Upper lobe of left lung (tissue), 6 donors: ENCODE measurements around the gene MRPS15. TPM values are rescaled to one million over a fixed set of nuclear protein-coding genes. Genes with fewer than 3 reads are reported as not detected.

Experiments used
- ATAC-seq, 2 donors: fragments of 200-7000 bp; cut with Tn5 transposase; one replicate each; pipeline ENCODE4 v1.9.1; 2022; ENCODE audit warnings: mild to moderate bottlenecking in 2 of 2, moderate library complexity in 2 of 2; ENCODE audit not compliant: low FRiP score in 2 of 2
- DNase-seq, 2 donors: peaks; one replicate each; pipeline ENCODE4 v3.0.0-alpha.2; 2019 to 2020
- H3K27ac ChIP-seq, 4 donors: fragments of 200-600 bp; sonication (generic); one replicate each; pipeline ENCODE4 v1.5.1; 2016 to 2019
- H3K27me3 ChIP-seq, 4 donors: fragments of 200-600 bp; sonication (generic); one replicate each; pipeline ENCODE4 v1.5.1; 2017 to 2019
- H3K36me3 ChIP-seq, 4 donors: fragments of 200-600 bp; sonication (generic); one replicate each; pipeline ENCODE4 v1.5.1; 2016 to 2019
- H3K4me1 ChIP-seq, 4 donors: fragments of 200-600 bp; sonication (generic); one replicate each; pipeline ENCODE4 v1.5.1; 2018 to 2019
- H3K4me3 ChIP-seq, 4 donors: fragments of 200-600 bp; sonication (generic); one replicate each; pipeline ENCODE4 v1.5.1; 2017 to 2019; ENCODE audit warnings: mild to moderate bottlenecking in 2 of 4, moderate library complexity in 1 of 4
- H3K9me3 ChIP-seq, 4 donors: fragments of 200-600 bp; sonication (generic); one replicate each; pipeline ENCODE4 v1.5.1; 2018 to 2019
- EP300 ChIP-seq, 4 donors: sonication (generic); formaldehyde crosslinking; IDR thresholded peaks; one replicate each; pipeline ENCODE4 v1.5.1; 2017; ENCODE audit warnings: antibody characterized with exemption in 4 of 4, control low read depth in 2 of 4
- POLR2A ChIP-seq, 4 donors: fragments of 450-650 bp; IDR thresholded peaks; one replicate each; pipeline ENCODE4 v1.5.1; 2016 to 2017; ENCODE audit warnings: antibody characterized with exemption in 4 of 4, mild to moderate bottlenecking in 2 of 4
- POLR2AphosphoS5 ChIP-seq, 2 donors: sonication (generic); formaldehyde crosslinking; IDR thresholded peaks; one replicate each; pipeline ENCODE4 v1.5.1; 2017; ENCODE audit warnings: antibody characterized with exemption in 2 of 2
- WGBS, 2 donors: methylation state at CpG; one replicate each; pipeline ENCODE4 v1.1.5; 2017 to 2018; 5-methylcytosine and 5-hydroxymethylcytosine counted together
- total RNA-seq, 6 donors: library from RNA; depleted of rRNA in 4 of 6; stranded (reverse); fragments of >200 nt in 4 of 6; gene quantifications; one replicate each; pipeline versions ENCODE4 v1.1.0 to v1.2.1, GENCODE V29; 2016 to 2021
- TF ChIP-seq, protein P1 (sequence below), 6 experiments: fragments of 450-650 bp in 4 of 6; fragments of 200-600 bp in 2 of 6; sonication (generic) in 2 of 6; IDR thresholded peaks; one replicate each; pipeline ENCODE4 v1.5.1; 2016 to 2019; ENCODE audit warnings: antibody characterized with exemption in 6 of 6
- donor health status: DM: no; HTN: no; CAD: no; lungs with moderate emphysema.
- donor health status: DM: no; HTN: yes; CAD: no; lungs with severe emphysema.

The MRPS15 gene
- total RNA-seq, 6 donors from 2014 or later = 43.0 to 83.6 (median 66.1) TPM

DNA sequence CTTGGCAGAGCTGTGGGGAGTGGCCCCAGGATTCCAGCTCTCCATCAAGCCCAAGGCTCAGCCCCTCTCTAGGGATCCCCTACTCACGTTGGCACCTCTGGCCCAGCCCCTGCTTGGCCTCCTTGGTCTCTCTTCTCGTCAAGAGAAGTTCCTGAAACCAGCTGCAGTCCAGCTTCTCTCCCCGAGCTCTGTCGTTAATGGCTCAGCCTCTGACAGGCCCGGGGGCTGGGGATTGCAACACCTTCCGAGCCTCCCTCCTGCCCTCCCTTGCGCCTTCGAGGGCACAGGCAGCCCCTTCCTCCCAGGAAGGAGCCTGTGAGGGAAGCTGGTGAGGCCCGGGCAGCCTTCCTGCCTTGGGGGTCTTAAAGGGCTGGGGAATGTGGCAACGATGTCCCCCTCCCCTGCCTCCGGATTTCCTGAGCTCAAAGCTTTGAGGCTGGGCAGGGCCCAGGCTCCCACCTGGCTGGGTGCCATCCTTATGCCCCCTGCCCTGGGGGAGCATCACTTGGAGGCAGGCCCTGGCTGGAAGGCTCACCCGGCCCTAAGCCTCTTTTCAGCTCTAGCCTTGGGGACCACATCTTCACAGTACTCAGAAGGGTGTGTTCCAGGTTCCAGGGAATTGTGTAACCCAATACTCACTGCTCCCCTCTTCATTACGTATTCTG lies 18.7 kb upstream of the MRPS15 start, which contains the start of gene CSF3R:
Gene CSF3R (minus strand): TSS at position 190 of the 665 bp plus-strand sequence. CDS start 3,417 bp downstream, outside the sequence.
- peak in 1 of 2 donors; percentile 23 for TF ChIP-seq POLR2AphosphoS5 (IDR thresholded peaks at IDR 0.05)
- TF ChIP-seq, protein P1, sequence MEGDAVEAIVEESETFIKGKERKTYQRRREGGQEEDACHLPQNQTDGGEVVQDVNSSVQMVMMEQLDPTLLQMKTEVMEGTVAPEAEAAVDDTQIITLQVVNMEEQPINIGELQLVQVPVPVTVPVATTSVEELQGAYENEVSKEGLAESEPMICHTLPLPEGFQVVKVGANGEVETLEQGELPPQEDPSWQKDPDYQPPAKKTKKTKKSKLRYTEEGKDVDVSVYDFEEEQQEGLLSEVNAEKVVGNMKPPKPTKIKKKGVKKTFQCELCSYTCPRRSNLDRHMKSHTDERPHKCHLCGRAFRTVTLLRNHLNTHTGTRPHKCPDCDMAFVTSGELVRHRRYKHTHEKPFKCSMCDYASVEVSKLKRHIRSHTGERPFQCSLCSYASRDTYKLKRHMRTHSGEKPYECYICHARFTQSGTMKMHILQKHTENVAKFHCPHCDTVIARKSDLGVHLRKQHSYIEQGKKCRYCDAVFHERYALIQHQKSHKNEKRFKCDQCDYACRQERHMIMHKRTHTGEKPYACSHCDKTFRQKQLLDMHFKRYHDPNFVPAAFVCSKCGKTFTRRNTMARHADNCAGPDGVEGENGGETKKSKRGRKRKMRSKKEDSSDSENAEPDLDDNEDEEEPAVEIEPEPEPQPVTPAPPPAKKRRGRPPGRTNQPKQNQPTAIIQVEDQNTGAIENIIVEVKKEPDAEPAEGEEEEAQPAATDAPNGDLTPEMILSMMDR (IDR thresholded peaks at IDR 0.05) = no peak
- peak in 1 of 4 donors; percentile 74 for TF ChIP-seq POLR2A (IDR thresholded peaks at IDR 0.05)
- no peaks in the 10 kb centered on the region for H3K9me3 ChIP-seq
- peak; percentile 1 to 44 for ATAC-seq
- H3K36me3 ChIP-seq = no peaks in the 10 kb centered on the region
- DNase-seq = peak in 1 of 2 donors; percentile 80
- H3K27ac ChIP-seq = peak within 1 kb of the TSS; percentile 83 to 92 (median 86)
- H3K27me3 ChIP-seq = no peaks in the 10 kb centered on the region
- H3K4me1 ChIP-seq = peaks cover 17 to 43% (median 31%) of the 10 kb centered on the region in 4 donors
- H3K4me3 ChIP-seq = peak within 1 kb of the TSS in 3 of 4 donors; percentile 35 to 53 (median 48)
- WGBS, 2 donors = 19 to 30% methylated on average over 9 to 13 of the region's 13 CpGs

DNA sequence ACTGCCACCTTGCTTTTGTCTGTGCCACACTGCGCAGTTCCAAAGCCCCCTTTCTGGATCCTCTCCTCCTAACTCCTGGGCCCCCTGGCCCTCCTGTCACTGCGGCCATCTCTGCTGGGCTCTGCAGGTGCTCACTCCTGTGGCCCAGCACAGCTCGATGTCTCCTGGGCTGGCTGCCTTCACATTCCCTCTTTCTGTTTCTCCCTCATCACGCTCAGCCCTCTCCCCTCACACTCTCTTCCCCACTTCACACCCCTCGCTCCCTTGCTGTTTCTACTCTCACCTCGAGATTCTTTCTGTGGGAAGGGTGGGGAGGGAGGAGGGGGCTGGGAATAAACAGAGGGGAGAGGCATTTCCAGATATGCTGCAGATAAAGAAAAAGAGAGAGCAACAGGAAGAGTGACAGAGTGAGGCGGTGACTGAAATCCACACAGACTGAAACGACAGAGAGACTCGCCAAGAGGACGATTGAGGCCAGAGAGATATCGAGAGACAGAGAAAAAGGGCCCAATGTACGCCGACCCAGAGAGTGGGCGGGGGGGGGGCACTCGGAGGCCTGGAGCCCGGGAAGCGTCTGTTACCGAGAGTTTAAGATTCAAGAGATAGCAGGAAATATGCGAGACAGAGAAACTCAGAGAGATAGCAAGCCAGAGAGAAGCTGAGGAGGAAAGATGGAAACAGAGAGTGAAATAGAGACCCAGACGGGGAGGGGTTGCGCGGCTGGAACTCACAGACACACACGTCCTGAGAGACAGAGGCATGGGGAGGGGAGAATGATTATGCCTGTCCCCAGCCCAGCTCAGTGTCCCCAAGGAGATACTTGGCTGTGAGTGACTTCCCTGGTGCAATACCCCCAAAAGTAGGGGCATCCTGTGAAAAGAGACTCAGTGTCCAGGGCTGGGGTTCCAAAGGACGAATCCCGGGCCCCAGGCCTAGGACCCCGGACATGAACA lies 17.9 kb upstream of the MRPS15 start:
- Histone ChIP-seq H3K36me3 (no peaks in the 10 kb centered on the region), H3K4me3 (peak overlapping the region in 3 of 4 donors; percentile 35 to 53 (median 48)), H3K4me1 (peaks cover 12 to 36% (median 26%) of the 10 kb centered on the region in 4 donors), H3K27me3 (no peaks in the 10 kb centered on the region), H3K27ac (peak overlapping the region; percentile 83 to 92 (median 86)), H3K9me3 (no peaks in the 10 kb centered on the region)
- DNase-seq (no peak), ATAC-seq (peak in 1 of 2 donors; percentile 9)
- WGBS, 2 donors = 11 to 21% methylated on average over 25 to 26 of the region's 26 CpGs
- TF ChIP-seq EP300 (IDR thresholded peaks at IDR 0.05) (no peak), POLR2A (IDR thresholded peaks at IDR 0.05) (no peak), POLR2AphosphoS5 (IDR thresholded peaks at IDR 0.05) (no peak)
- TF ChIP-seq, protein P1 (IDR thresholded peaks at IDR 0.05) = no peak

DNA sequence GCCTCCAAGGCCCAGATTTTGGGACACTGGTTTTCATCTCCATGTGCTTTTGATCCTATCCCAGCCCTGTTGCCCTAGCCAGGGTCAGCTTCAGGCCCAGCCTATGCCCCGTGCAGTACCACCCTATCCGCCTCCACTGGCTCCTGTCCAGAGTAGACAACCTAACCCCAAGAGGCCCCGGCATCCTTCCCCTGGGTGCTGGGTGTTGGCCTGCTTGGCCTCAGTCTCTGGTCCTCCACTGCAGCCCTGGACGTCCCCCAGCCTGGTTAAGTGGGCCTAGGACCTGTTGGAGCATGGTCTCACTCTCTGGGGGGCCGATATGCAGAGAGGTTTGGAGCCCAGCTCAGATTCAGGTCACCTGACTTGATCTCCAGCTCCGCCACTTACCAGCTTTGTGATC lies 16.9 kb upstream of the MRPS15 start:
- no peak for TF ChIP-seq POLR2A (IDR thresholded peaks at IDR 0.05)
- no peak for TF ChIP-seq POLR2AphosphoS5 (IDR thresholded peaks at IDR 0.05)
- TF ChIP-seq, protein P1 (IDR thresholded peaks at IDR 0.05) = no peak
- no peak for TF ChIP-seq EP300 (IDR thresholded peaks at IDR 0.05)
- 73 to 93% methylated on average over 4 to 6 of the region's 6 CpGs for WGBS, 2 donors
- peak overlapping the region; percentile 83 to 92 (median 86) for H3K27ac ChIP-seq

GRCh38 chr1:36480161-36480560 lies 16.0 kb upstream of the MRPS15 start:
- Histone ChIP-seq H3K36me3 (no peaks in the 10 kb centered on the region), H3K4me3 (peak overlapping the region in 1 of 4 donors; percentile 53), H3K27ac (peak overlapping the region in 3 of 4 donors; percentile 4 to 56 (median 23)), H3K27me3 (no peaks in the 10 kb centered on the region), H3K9me3 (no peaks in the 10 kb centered on the region), H3K4me1 (peaks cover 4 to 25% (median 14%) of the 10 kb centered on the region in 4 donors)
- 86% methylated on average over 2 of the region's 2 CpGs; no CpG with 5 or more reads in 1 of the 2 donors for WGBS, 2 donors
- no peak for ATAC-seq
- DNase-seq = no peak
- TF ChIP-seq POLR2A (IDR thresholded peaks at IDR 0.05) (no peak), POLR2AphosphoS5 (IDR thresholded peaks at IDR 0.05) (no peak), EP300 (IDR thresholded peaks at IDR 0.05) (no peak)
- TF ChIP-seq, protein P1 (IDR thresholded peaks at IDR 0.05) = no peak

More for the DNA sequence above, 16.9 kb upstream of the MRPS15 start:
- no peaks in the 10 kb centered on the region for H3K27me3 ChIP-seq
- no peaks in the 10 kb centered on the region for H3K9me3 ChIP-seq
- ATAC-seq = no peak
- H3K4me3 ChIP-seq = peak overlapping the region in 2 of 4 donors; percentile 48 to 53
- no peaks in the 10 kb centered on the region for H3K36me3 ChIP-seq
- H3K4me1 ChIP-seq = peaks cover 9 to 29% (median 24%) of the 10 kb centered on the region in 4 donors
- DNase-seq = no peak
